Stimulated activated CD4-positive, alpha-beta T cell treated with anti-CD3 and anti-CD28 coated beads, TNF-alpha, amount 100 ng/mL, for 4 hours (primary cell): Measurements from ENCODE around the gene CGB2.
"Not testable (repeated sequence)": the region's sequence is repeated elsewhere in the genome, so short reads cannot be mapped to it uniquely, and the experiment has no call there.

Source experiments
- DNase-seq, 3 experiments: peaks; one replicate each; pipeline ENCODE4 v3.0.0-alpha.2; 2020; ENCODE audit warnings: low read depth in 3 of 3

CGB2 gene

DNA sequence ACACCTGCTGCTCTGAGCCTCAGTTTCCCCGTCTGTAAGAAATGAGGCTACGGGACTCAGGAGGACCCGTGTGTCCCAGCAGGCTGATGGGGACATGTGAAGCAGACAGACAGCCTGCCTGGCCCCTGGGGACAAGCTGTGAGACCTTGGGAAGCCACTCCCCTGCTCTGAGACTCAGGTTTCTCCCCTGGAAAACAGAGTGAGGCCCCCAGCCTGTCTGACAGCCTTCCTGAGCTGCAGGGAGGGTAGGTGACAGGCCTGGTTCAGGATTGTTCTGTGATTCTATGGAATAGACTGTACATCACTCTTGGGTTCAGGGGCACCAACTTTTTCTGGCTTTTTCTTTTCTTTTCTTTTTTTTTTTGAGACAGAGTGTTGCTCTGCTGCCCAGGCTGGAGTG, 35.9 kb downstream of the CGB2 start:
- no peak for DNase-seq

DNA sequence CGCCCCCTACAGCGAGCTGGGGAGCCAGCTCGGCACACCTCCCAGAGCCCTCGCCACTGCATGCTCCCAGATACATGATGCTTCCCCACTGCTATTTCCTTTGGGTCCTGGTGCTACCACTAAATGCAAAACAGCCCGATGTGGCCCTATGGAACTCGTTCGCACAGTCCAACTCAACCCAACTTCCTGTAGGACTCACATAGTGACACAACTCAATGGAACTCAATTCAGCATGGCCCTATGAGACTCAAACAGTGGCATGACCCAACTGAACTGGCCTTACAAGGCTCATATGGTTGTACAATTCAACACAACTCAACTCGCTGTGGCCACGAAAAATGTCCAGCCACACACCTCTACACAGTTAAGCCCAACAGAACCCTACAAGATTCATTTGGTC, 37.3 kb downstream of the CGB2 start:
- no peak for DNase-seq

DNA sequence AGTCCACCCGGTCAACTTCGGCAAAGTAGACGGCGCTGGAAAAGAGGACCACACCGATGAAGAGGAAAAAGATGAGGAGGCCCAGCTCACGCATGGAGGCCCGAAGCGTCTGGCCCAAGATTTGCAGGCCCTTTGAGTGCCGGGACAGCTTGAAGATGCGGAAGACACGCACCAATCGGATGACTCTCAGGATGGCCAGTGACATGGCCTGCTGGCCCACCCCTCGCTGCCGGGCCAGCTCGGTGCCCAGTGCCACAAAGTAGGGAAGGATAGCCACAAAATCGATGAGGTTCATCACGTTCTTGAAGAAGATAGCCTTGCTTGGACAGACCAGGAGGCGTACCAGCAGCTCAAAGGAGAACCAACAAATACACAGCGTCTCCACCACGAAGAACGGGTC, 38.7 kb downstream of the CGB2 start:
- no peak for DNase-seq

DNA sequence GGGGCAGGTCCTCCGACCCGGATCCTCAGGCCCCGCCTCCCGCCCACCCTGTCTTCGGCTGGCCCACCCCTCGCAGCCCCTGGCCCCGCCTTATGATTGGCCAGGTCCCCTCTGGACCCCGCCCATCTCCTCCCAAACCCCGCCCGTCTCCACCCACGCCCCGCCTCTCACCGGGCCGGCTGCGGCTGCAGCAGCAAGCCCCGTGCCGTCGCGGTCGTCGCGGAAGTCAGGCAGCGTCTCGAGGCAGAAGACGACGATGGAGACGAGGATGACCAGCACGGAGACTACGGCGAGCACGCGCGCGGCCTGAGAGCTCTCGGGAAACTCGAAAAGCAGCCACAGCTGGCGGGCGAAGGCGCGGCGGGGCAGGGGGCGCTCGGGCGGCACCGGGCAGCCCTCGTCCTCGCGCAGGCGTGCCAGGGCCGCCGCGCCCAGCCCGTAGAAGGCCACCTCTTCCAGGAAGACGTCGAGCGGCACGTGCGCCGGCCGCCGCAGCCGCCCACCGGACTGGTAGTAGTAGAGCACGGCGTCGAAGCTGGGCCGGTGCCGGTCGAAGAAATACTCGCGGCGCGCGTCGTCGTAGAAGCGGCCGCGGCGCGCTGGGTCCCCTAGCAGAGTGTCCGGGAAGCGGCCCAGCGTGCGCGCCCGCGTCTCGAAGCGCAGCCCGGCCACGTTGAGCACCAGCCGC, 40.3 kb downstream of the CGB2 start:
- DNase-seq = peak in 2 of 3 experiments; percentile 15 to 27

DNA sequence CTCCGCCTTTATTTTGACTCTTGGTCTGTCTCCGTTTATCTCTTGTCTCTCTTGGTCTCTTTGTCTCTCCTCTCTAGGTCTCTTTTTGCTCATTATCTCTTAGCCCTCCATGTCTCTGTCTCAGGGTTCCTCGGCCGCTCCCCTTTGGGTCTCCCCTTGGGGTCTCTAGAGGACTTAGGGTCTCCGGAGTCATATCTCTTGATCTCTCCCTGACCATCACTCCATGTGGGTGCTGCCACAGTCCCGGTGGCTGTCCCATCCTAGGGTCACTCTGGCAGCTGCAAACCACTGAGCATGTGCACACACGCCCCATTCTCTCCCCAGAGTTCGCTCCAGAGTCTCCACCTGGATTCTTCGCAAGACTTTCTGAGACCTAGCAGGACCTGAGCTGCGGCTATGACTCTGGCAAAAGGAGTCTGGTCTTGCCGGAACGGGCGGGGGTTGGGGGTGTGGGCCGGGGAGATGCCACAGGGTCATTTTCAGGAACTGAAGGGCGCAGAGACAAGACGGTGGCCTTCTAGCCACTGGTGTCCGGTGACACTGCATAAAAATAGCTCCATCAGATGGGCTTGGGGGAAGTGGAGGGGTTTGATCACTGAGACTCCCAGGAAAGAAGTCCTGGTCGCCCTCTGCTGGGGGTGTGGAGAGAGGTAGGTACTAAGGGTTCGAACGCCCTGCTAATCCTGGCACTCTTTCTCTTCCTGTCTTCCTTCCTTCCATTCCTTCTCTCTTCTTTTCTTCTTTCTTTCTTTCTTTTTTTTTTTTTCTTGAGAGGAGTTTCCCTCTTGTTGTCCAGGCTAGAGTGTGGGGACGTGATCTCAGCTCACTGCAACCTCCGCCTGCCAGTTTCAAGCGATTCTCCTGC, 42.1 kb downstream of the CGB2 start:
- no peak for DNase-seq

DNA sequence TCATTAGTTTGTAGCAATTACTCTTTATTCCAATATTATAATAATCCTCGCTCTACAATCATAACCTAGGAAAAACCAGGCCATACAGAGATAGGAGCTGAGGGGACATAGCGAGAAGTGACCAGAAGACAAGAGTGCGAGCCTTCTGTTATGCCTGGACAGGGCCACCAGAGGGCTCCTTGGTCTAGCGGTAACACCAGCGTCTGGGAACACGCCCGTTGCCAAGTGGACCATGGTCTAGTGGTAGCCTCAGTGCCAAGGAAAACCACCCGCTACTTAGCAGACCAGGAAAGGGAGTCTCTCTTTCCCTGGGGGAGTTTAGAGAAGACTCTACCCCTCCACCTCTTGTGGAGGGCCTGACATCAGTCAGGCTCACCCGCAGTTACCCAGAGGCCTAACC, 43.2 kb downstream of the CGB2 start:
- DNase-seq = not testable (repeated sequence)

DNA sequence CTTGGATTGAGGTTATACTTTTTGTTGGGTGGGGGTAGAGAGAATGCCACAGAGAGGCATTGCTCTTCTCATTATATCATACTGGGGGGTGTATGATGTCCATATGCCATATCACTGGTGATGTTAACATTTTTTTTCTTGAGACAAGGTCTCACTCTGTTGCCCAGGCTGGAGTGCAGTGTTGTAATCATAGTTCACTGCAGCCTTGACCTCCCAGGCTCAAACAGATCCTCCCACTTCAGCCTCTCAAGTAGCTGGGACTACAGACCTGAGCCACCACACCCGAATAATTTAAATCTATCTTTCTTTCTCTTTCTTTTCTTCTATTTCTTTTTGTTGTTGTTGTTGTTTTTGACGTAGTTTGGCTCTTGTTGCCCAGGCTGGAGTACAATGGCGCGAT, 48.7 kb downstream of the CGB2 start:
- no peak for DNase-seq

DNA sequence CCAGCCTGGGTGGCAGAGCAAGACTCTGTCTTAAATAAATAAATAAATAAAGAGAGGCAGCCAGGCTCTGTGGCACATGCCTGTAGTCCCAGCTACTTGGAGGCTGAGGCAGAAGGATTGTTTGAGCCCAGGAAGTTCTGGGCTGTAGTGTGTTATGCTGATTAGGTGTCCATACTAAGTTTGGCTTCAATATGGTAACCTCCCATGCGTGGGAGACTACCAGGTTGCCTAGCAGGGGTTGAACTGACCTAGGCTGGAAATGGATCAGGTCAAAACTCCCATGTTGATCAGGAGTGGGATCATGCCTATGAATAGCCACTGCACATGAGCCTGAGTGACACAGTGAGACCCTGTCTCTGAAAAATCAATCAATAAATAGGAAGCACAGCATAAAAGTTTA, 49.6 kb downstream of the CGB2 start:
- DNase-seq = no peak
